AG04449 (cell line): Measurements from ENCODE around the gene MPPED2.

Source experiments
- CTCF ChIA-PET: fragments of 350-600 bp; formaldehyde crosslinking; extraction: SDS; loops from one replicate; lab custom pipeline; 2021; ENCODE audit warnings: antibody characterized with exemption; lab: Yijun Ruan, JAX
- POLR2A ChIA-PET: fragments of 400-600, 350-600 bp; formaldehyde crosslinking; extraction: SDS; loops from one replicate; lab custom pipeline; 2020; ENCODE audit warnings: antibody characterized with exemption, inconsistent platforms; lab: Yijun Ruan, JAX
- DNase-seq: peaks from one replicate; pipeline ENCODE4 v3.0.0-alpha.2; 2010; ENCODE audit warnings: low read depth, low spot score
- H3K4me3 ChIP-seq: 2 replicates; pipeline ENCODE4 v1.5.1; 2011; ENCODE audit warnings: low read depth, mild to moderate bottlenecking, control low read depth, low read length
- TF ChIP-seq, protein P1 (sequence below): IDR thresholded peaks from one replicate; pipeline ENCODE4 v1.5.1; 2011; ENCODE audit warnings: mild to moderate bottlenecking, moderate library complexity, low read length, control low read depth, inconsistent platforms; ENCODE audit not compliant: insufficient read depth; ENCODE audit errors: missing control alignments

MPPED2 gene

DNA sequence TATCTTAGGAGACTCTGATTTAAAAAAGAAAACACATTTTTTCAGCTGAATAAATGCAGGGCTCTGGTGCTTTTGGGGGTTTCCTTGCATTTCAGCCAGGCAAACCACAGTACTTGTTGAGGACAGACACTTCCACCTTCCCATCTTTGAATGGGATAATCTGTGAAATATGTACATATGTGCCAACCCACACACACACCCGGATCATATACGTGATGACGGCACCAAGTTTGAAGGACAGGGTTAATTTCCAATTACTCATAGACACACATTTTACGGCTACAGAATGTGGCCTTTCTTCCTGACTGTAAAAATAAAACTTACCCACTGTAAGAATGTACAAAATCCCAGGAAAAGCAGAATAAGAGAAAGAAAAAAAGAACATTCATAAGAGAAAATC lies 104.4 kb downstream of the MPPED2 start:
- CTCF ChIA-PET = no interaction called here
- DNase-seq = no peak
- no peak overlapping the region for H3K4me3 ChIP-seq
- TF ChIP-seq, protein P1, sequence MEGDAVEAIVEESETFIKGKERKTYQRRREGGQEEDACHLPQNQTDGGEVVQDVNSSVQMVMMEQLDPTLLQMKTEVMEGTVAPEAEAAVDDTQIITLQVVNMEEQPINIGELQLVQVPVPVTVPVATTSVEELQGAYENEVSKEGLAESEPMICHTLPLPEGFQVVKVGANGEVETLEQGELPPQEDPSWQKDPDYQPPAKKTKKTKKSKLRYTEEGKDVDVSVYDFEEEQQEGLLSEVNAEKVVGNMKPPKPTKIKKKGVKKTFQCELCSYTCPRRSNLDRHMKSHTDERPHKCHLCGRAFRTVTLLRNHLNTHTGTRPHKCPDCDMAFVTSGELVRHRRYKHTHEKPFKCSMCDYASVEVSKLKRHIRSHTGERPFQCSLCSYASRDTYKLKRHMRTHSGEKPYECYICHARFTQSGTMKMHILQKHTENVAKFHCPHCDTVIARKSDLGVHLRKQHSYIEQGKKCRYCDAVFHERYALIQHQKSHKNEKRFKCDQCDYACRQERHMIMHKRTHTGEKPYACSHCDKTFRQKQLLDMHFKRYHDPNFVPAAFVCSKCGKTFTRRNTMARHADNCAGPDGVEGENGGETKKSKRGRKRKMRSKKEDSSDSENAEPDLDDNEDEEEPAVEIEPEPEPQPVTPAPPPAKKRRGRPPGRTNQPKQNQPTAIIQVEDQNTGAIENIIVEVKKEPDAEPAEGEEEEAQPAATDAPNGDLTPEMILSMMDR = no peak
- POLR2A ChIA-PET = no interaction called here

DNA sequence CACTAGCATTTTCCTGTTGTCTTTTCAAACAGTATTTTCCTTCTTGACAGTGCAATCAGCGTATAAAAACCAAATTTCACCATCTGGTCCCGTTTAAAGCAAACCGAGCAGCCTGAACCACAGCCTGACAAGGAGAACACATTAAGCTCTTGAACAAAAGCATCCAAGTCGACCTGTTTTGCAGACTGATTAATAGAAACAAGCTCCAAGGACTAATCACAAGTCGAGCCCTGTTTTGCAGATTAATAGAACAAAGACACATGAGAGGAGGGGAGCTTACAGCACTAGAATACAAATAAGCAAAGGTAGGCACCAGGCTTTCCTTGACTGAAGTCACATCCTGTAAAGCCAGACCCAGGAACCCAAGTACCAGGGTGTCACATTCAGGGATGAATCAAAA lies 104.8 kb downstream of the MPPED2 start:
- no peak overlapping the region for H3K4me3 ChIP-seq
- TF ChIP-seq, protein P1 = no peak
- DNase-seq = no peak
- CTCF ChIA-PET = no interaction called here
- POLR2A ChIA-PET = no interaction called here

DNA sequence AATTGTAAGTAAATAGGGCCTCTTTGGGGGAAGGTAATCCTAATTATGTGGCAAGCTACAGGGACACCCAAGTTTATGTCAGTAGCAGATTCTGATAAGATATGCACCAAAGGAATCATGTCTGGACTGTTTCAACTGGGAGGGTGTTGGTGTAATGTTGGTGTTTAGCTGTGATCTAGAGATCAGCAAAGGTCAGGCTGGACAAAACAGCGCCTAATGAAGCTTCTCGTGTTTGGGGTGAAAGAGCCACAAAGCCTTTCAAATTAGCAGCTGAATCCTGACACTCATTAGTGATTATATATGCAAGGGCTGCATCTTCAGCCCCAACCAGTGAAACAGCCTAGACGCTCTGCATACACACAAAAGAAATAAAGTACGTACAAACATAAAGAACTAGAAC lies 106.3 kb downstream of the MPPED2 start:
- TF ChIP-seq, protein P1 = no peak
- no peak for DNase-seq
- CTCF ChIA-PET = no interaction called here
- H3K4me3 ChIP-seq = no peak overlapping the region
- POLR2A ChIA-PET = no interaction called here

DNA sequence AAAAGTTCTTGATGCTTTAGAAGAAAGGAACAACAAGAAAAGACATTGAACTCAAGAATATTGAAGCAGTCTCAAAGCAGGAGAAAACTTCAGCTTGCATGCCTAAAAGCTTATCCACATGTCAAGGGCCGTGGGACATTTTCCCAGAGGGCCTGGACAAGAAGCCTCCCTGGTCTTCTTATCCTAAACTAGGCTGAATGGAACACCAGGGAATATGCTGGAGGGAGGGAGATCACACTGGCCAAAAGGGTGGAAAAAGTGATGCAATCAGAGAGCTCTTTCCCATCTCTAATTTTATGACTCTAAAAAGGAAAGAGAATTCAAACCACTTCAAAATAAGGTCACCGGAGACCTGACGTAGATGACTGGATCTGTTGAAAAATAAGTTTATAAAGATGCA lies 107.2 kb downstream of the MPPED2 start:
- POLR2A ChIA-PET = no interaction called here
- CTCF ChIA-PET = no interaction called here
- TF ChIP-seq, protein P1 = no peak

DNA sequence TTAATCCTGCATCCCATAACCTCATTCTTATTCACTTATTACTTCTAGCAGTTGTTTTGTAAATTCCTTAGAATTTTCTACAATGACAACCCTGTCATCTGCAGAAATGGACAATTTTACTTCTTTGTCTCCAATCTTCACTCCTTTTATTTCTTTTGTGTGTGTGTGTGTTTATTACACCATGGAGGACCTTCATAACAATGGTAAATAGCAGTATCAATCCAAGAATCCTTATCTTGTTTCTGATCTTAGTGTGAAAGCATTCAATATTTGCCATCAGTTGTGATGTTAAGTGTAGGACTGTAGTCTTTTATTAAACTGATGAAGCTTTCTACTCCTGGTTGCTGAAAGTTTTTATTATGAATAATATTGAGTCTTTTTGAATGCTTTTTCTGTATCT lies 109.1 kb downstream of the MPPED2 start:
- no peak overlapping the region for H3K4me3 ChIP-seq
- POLR2A ChIA-PET = no interaction called here
- no peak for DNase-seq
- CTCF ChIA-PET = no interaction called here
- TF ChIP-seq, protein P1 = no peak

More for the DNA sequence above, 107.2 kb downstream of the MPPED2 start:
- DNase-seq = no peak
- H3K4me3 ChIP-seq = no peak overlapping the region

DNA sequence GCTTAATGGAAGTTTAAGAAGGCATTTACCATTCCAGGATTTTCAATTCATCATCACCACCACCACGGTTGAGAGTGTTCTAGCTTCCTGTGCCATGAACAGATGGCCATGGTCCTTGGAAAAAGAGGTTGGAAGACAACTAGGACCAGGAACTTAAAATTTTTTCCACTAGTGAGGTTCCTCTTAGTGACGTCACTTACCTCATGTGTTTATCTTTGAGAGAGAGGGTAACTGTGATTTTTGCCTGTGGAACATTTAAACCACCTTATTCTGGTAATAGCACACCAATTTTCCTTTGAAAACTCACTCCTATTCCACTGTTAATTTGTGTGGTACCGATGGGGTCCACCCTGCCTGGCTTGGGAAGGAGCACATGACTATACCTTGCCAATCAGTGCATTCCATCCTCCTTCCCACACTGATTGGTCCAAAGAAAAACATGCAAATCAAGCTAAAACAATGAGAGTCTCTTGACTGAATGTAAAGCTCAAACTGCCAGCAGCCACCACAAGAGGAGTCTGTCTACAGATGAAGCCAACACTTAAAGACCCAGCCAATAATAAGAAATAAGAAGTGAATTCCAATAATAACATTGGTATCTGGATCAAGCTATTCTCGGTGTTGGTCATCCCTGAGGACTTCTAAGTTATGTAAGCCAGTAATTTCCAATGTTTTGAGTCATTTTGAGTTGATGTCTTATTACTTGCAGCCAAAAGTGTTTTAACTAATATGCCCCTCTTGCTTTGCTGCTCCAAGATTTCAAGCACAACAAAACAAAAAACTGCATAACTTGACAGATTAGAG lies 111.8 kb downstream of the MPPED2 start:
- CTCF ChIA-PET = no interaction called here
- H3K4me3 ChIP-seq = no peak overlapping the region
- TF ChIP-seq, protein P1 = no peak
- DNase-seq = no peak
- POLR2A ChIA-PET = no interaction called here
